ENCODE results near the gene PRKD2. TPM values are rescaled to one million over a fixed set of nuclear protein-coding genes. Genes with fewer than 3 reads are reported as not detected.

Gene PRKD2
- total RNA-seq, 1 donor from 2014 or later = 69.3 TPM

- no peaks in the 10 kb centered on the region for H3K9me3 Mint-ChIP-seq (ENCODE audit: low read depth)
- no peak for DNase-seq (ENCODE audit: low spot score, unreplicated experiment)
- TF ChIP-seq CTCF (IDR thresholded peaks at IDR 0.05; ENCODE audit: unreplicated experiment) = no peak
- H3K27me3 Mint-ChIP-seq = no peaks in the 10 kb centered on the region
- H3K4me1 Mint-ChIP-seq (ENCODE audit: low read depth) = no peaks in the 10 kb centered on the region
- H3K27ac Mint-ChIP-seq = no peak overlapping the region
- no peak overlapping the region for H3K4me3 Mint-ChIP-seq (ENCODE audit: low read depth)
- peaks cover 17% of the 10 kb centered on the region for H3K36me3 Mint-ChIP-seq (ENCODE audit: insufficient read depth)
These were observed 31.7 kb downstream of the PRKD2 start for GRCh38 chr19:46685189-46685588.

- no peak overlapping the region for H3K27ac Mint-ChIP-seq
- no peak for DNase-seq (ENCODE audit: low spot score, unreplicated experiment)
- no peak for TF ChIP-seq CTCF (IDR thresholded peaks at IDR 0.05; ENCODE audit: unreplicated experiment)
- no peaks in the 10 kb centered on the region for H3K4me1 Mint-ChIP-seq (ENCODE audit: low read depth)
- no peak overlapping the region for H3K4me3 Mint-ChIP-seq (ENCODE audit: low read depth)
- H3K36me3 Mint-ChIP-seq (ENCODE audit: insufficient read depth) = peaks cover 30% of the 10 kb centered on the region
- H3K9me3 Mint-ChIP-seq (ENCODE audit: low read depth) = no peaks in the 10 kb centered on the region
- no peaks in the 10 kb centered on the region for H3K27me3 Mint-ChIP-seq
These were observed 38.7 kb downstream of the PRKD2 start for GRCh38 chr19:46678110-46678732.

- no peak for DNase-seq (ENCODE audit: low spot score, unreplicated experiment)
These were observed 42.3 kb downstream of the PRKD2 start for GRCh38 chr19:46674416-46675178.

GRCh38 chr19:46670813-46671212, 46.1 kb downstream of the PRKD2 start:
- H3K36me3 Mint-ChIP-seq (ENCODE audit: insufficient read depth) = peaks cover 11% of the 10 kb centered on the region
- TF ChIP-seq CTCF (IDR thresholded peaks at IDR 0.05; ENCODE audit: unreplicated experiment) = no peak
- no peaks in the 10 kb centered on the region for H3K27me3 Mint-ChIP-seq

More at GRCh38 chr19:46674416-46675178, 42.3 kb downstream of the PRKD2 start:
- Mint-ChIP-seq H3K4me1 (ENCODE audit: low read depth) (peaks cover 2% of the 10 kb centered on the region), H3K27ac (no peak overlapping the region), H3K36me3 (ENCODE audit: insufficient read depth) (peaks cover 22% of the 10 kb centered on the region), H3K27me3 (no peaks in the 10 kb centered on the region), H3K4me3 (ENCODE audit: low read depth) (no peak overlapping the region), H3K9me3 (ENCODE audit: low read depth) (no peaks in the 10 kb centered on the region)
- no peak for TF ChIP-seq CTCF (IDR thresholded peaks at IDR 0.05; ENCODE audit: unreplicated experiment)

GRCh38 chr19:46668662-46669061, 48.3 kb downstream of the PRKD2 start:
- Mint-ChIP-seq H3K9me3 (ENCODE audit: low read depth) (no peaks in the 10 kb centered on the region), H3K36me3 (ENCODE audit: insufficient read depth) (no peaks in the 10 kb centered on the region), H3K27ac (no peak overlapping the region), H3K4me1 (ENCODE audit: low read depth) (peaks cover 2% of the 10 kb centered on the region), H3K4me3 (ENCODE audit: low read depth) (no peak overlapping the region), H3K27me3 (peaks cover 7% of the 10 kb centered on the region)
- no peak for TF ChIP-seq CTCF (IDR thresholded peaks at IDR 0.05; ENCODE audit: unreplicated experiment)
- no peak for DNase-seq (ENCODE audit: low spot score, unreplicated experiment)

More at GRCh38 chr19:46670813-46671212, 46.1 kb downstream of the PRKD2 start:
- Mint-ChIP-seq H3K4me3 (ENCODE audit: low read depth) (no peak overlapping the region), H3K4me1 (ENCODE audit: low read depth) (peaks cover 2% of the 10 kb centered on the region), H3K27ac (peak overlapping the region; percentile 64), H3K9me3 (ENCODE audit: low read depth) (no peaks in the 10 kb centered on the region)
- no peak for DNase-seq (ENCODE audit: low spot score, unreplicated experiment)
